Stimulated activated CD4-positive, alpha-beta T cell treated with anti-CD3 and anti-CD28 coated beads, Interleukin-12 subunit alpha, Interleukin-12 subunit beta, amount 100 ng/mL, for 24 hours (primary cell): ENCODE results near the gene STK16.
A peak's percentile ranks its signal among the peaks of the same experiment; 100 is the strongest.
"Not testable (repeated sequence)": the region's sequence is repeated elsewhere in the genome, so short reads cannot be mapped to it uniquely, and the experiment has no call there.

Source experiments
- DNase-seq, 2 experiments: peaks; one replicate each; pipeline ENCODE4 v3.0.0-alpha.2; 2020; ENCODE audit warnings: low read depth in 2 of 2

Gene STK16

DNA sequence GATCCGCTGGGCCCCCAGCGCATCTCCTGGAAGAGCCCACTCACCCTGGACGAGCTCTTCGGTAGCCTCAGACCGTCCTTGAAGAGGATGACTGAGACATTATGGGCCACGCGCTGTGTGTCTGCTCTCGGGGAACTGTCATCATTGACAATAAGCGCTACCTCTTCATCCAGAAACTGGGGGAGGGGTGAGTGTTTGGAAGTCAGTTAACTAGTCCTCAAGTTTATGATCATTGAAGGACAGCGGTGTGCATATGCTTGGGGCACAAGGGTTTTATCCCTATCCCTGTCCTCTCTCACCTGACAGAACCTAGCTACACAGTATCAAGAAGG is 586 bp downstream of the STK16 start:
- DNase-seq = no peak

- no peak for DNase-seq
These were observed 1.3 kb downstream of the STK16 start for GRCh38 chr2:219246559-219246958.

DNA sequence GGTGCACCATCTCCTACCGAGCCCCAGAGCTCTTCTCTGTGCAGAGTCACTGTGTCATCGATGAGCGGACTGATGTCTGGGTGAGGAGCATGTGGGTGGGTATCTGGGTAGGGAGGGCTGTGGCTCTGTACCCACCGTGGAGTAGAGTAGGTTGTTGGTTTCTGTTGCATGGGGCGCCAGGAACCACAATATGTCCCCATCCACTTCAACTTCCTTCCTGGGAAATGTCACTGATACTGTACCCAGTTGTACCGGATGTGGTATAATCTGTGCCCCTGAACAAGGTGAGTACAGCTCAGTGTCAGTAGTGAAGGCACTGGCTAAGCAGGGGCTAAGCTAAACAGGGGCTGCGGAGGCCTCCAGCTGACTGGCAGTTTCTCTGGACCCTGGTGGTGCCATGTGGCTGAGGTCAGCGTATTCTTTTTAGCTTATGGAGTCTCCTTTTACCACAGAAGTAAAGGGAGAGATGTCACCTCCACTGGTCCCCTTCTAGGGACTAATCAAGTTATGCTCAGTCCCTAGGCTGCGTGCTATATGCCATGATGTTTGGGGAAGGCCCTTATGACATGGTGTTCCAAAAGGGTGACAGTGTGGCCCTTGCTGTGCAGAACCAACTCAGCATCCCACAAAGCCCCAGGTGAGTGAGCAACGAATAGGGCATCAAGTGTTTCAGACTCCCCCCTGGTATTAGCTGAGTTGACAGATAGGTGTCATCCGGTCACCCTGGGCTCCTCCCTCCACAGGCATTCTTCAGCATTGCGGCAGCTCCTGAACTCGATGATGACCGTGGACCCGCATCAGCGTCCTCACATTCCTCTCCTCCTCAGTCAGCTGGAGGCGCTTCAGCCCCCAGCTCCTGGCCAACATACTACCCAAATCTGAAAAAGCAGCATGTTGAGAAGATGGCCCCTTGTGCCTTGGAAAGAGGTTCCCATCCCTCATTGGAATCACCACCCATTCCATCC is 2.7 kb downstream of the STK16 start:
- peak in 1 of 2 experiments; percentile 43 for DNase-seq

GRCh38 chr2:219248845-219249202 is 3.5 kb downstream of the STK16 start:
- no peak for DNase-seq

- DNase-seq = peak in 1 of 2 experiments; percentile 35
These were observed 4.1 kb downstream of the STK16 start for GRCh38 chr2:219249203-219249980.

DNA sequence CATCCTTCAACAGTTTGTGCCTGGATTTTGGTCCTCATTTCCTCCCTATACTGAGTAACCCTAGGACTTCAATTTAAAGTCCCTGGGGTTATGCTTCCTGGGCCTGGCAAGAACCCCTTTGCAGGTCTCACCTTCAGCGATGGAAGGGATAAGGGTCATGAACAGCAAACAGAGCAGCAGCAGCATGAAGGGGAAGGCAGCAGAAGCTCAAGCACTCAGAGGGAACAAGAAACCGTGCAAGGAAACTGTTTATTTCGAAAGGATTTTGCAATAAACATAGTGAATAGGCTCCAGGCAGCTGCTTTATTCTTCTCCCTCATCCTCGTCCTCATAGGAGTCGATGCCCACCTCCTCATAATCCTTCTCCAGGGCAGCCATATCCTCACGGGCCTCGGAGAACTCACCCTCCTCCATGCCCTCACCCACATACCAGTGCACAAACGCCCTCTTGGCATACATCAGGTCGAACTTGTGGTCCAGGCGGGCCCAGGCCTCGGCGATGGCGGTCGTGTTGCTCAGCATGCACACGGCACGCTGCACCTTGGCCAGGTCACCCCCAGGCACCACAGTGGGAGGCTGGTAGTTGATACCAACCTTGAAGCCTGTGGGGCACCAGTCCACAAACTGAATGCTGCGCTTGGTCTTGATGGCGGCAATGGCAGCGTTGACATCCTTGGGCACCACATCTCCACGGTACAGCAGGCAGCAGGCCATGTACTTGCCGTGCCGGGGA is 4.9 kb downstream of the STK16 start:
- DNase-seq = no peak

GRCh38 chr2:219251656-219252055 is 6.4 kb downstream of the STK16 start:
- DNase-seq = no peak

DNA sequence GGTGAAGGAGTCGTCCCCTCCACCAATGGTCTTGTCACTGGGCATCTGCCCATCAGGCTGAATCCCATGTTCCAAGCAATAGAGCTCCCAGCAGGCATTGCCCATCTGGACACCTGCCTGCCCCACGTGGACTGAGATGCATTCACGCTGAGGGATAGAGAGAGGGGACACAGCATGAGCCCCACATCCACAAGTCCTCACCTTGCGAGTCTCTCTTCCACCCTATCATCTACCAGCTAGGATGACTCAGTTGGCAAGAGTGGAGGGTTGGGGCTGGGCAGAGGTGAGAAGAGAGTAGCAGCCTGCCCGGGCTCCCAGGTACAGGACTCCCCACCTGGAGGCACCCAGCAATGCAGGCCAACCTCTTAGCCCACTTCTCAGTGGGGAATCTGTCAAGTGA is 6.8 kb downstream of the STK16 start:
- no peak for DNase-seq

DNA sequence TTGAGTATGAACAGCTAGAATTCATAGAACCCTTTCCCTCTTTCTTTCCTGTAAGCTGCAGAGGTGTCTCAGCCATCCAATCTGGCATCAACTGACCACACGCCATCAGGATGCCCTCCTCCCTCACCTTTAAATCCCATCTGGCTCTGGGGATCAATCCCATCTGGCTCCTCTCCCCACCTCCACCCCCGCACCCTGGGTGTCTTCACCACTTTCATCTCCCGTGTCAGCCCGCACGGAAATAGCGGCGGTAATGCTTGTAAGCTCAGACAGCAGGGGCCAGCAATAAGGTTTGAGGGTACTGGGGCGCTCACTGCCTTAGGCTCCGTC is 7.3 kb downstream of the STK16 start:
- no peak for DNase-seq

- DNase-seq = peak in 1 of 2 experiments; percentile 53
These were observed 7.8 kb downstream of the STK16 start, which contains the start of gene TUBA4B for GRCh38 chr2:219252900-219253752. Gene TUBA4B (plus strand): TSS chr2:219253243. CDS start chr2:219253408, 165 bp downstream.

GRCh38 chr2:219253753-219254589 is 8.7 kb downstream of the STK16 start, which contains the start of gene TUBA4A:
Gene TUBA4A (minus strand): TSS chr2:219253918. CDS start chr2:219253858, 60 bp downstream.
- DNase-seq = peak; percentile 77 to 87

GRCh38 chr2:219254590-219255201 is 9.4 kb downstream of the STK16 start:
- DNase-seq = no peak

GRCh38 chr2:219258942-219259341 is 13.7 kb downstream of the STK16 start:
- DNase-seq = not testable (repeated sequence)

GRCh38 chr2:219261024-219261855 is 16.0 kb downstream of the STK16 start:
- no peak for DNase-seq

DNA sequence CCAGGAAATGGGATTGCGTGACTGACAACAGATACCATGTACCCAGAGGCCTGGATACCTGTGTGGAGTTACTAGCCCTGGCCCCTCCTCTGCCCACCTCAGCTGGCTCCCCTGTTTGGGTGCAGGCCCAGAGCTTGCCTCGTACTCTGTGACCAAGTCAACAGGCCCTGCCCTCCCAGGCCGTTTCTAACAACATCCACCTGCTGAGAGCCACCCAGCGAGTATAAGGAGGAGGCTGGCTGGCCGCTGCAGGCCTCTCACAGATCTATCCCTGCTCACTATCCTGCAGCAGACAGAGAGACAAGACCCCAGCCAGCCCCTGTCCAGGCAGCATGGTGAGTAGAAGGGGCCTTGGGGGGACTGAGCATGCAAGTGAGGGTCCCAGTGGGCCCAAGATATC is 21.0 kb downstream of the STK16 start:
- DNase-seq = no peak

DNA sequence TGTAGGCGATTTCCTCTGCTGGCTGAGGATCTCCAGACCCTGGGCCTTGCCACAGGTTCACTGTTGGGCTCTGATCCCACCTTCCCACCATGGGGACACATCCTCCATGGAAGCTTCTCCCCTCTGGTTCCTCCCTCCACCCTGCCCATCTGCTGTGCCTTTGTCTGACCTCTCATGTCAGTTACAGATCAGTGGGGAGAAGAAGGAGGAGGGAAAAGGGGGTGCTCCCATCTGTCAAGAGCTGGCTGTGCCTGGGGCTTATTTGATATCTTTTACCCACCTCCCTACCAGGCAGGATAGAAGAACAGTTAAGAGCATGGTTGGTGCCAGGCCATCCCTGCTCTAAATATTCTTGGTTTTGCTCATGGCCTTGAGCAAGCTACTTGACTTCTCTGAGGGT is 21.6 kb downstream of the STK16 start:
- no peak for DNase-seq

GRCh38 chr2:219268294-219268693 is 23.0 kb downstream of the STK16 start:
- DNase-seq = no peak

DNA sequence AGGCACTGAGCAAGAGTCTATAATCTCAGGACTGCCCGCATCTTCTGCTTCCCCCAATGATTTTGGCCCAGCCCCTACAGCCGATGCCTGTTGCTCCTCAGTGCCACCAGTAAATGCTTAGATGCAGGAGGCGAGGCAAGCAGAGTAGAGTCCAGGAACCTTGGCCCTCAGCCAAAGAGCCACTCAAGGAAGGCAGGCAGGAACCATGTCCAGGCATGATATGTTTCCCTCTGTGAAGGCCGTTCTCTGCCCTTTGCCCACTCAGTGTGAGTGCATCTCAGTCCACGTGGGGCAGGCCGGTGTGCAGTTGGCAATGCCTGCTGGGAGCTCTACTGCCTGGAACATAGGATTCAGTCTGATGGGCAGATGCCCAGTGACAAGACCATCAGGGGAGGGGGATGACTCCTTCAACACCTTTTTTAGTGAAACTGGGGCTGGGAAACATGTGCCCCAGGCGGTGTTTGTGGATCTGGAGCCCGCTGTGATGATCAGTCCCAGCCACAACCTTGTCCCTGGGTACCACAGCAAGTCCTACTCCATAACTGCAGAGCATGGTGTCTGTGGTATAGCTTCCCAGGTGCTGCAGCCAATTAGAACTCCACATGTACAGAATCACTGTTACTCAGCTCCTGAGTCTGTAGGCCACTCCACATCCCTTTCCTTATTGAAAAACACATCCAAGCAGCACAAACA is 24.2 kb downstream of the STK16 start:
- no peak for DNase-seq
